IPS-18a (cell line): ENCODE measurements around the gene SNX8.

ENCODE experiments used
- H3K27ac ChIP-seq: one replicate; pipeline ENCODE4 v1.5.1; 2013; ENCODE audit warnings: low read length
- H3K27me3 ChIP-seq: one replicate; pipeline ENCODE4 v1.6.1; 2013; ENCODE audit warnings: mild to moderate bottlenecking, low read length; ENCODE audit not compliant: control insufficient read depth, insufficient read depth
- H3K36me3 ChIP-seq: one replicate; pipeline ENCODE4 v1.6.1; 2013; ENCODE audit warnings: low read depth, low read length; ENCODE audit not compliant: control insufficient read depth
- H3K4me1 ChIP-seq: one replicate; pipeline ENCODE4 v1.6.1; 2013; ENCODE audit warnings: low read depth, low read length; ENCODE audit not compliant: control insufficient read depth
- H3K4me3 ChIP-seq: one replicate; pipeline ENCODE4 v1.5.1; 2013; ENCODE audit warnings: low read length
- H3K9ac ChIP-seq: one replicate; pipeline ENCODE4 v1.6.1; 2013; ENCODE audit warnings: mild to moderate bottlenecking, low read length, moderate library complexity
- H3K9me3 ChIP-seq: one replicate; pipeline ENCODE4 v1.6.1; 2013; ENCODE audit warnings: low read depth, low read length; ENCODE audit not compliant: control insufficient read depth

SNX8 gene

DNA sequence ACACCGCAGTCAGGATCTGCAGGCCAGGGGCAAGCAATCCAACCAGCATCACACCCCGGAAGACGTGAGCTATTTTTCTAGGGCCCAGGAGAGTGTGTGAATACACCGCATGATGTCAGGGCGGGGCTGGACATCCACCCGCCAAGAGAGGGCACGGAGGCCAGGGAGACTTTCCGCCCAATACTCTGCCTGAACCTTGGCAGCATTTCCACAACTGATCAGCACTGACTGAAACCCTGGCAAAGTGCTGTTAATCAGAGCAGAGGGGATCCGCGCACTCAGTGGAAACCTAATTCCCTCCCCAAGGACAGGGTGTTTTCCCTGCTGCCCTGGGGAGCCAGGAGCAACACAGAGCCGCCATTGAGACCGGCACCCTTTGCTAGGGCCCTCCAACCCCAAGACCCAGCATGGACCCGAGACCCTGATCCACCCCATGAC is 89.7 kb downstream of the SNX8 start:
- peaks cover 43% of the 10 kb centered on the region for H3K36me3 ChIP-seq
- no peaks in the 10 kb centered on the region for H3K9me3 ChIP-seq
- H3K9ac ChIP-seq, result no peak overlapping the region
- H3K4me1 ChIP-seq, result no peaks in the 10 kb centered on the region
- no peak overlapping the region for H3K27ac ChIP-seq
- no peak overlapping the region for H3K4me3 ChIP-seq
- H3K27me3 ChIP-seq, result no peaks in the 10 kb centered on the region

DNA sequence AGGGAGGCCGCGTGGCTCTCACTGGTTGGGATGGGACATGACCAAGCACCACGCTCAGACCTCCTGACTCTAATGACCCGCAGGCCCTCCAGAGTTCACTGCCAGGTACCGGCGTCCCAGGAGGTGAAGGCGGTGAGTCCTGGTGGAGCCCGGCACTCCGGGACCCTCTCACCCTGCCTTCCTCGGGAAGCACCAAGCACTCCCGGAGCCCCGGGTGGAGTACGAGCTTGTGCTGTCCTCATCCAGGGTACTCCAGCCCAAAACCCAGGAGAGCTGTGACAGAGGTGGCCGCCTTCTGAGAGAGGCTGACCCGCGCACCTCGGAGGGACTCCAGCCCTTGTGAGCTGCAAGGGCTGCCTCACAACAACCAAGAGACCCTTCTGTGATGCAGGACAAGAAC is 90.9 kb downstream of the SNX8 start:
- Histone ChIP-seq H3K27me3 (no peaks in the 10 kb centered on the region), H3K4me1 (no peaks in the 10 kb centered on the region), H3K36me3 (peaks cover 41% of the 10 kb centered on the region), H3K27ac (no peak overlapping the region), H3K9ac (no peak overlapping the region), H3K9me3 (no peaks in the 10 kb centered on the region), H3K4me3 (no peak overlapping the region)

DNA sequence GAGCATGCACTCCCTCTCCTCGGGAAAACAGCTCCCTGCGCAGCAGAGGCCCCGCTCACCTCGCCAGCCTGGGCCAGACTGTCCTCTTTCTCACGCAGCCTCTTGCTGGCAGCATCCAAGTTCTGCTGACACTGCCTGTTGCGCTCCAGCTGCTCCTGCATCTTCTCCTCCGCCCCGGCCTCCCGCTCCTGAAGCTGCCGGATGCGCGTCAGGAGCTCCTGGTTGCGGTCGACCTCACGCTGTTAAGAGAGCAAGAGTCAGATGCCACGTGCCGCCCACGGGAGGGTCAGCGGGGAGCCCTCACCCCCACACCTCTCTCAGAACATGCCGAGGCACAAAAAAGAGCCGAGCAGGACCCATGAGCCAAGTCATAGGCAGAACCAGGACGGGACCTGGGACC is 91.7 kb downstream of the SNX8 start:
- Histone ChIP-seq H3K9ac (no peak overlapping the region), H3K27me3 (no peaks in the 10 kb centered on the region), H3K9me3 (no peaks in the 10 kb centered on the region), H3K36me3 (peaks cover 49% of the 10 kb centered on the region), H3K4me1 (no peaks in the 10 kb centered on the region), H3K4me3 (no peak overlapping the region), H3K27ac (no peak overlapping the region)

DNA sequence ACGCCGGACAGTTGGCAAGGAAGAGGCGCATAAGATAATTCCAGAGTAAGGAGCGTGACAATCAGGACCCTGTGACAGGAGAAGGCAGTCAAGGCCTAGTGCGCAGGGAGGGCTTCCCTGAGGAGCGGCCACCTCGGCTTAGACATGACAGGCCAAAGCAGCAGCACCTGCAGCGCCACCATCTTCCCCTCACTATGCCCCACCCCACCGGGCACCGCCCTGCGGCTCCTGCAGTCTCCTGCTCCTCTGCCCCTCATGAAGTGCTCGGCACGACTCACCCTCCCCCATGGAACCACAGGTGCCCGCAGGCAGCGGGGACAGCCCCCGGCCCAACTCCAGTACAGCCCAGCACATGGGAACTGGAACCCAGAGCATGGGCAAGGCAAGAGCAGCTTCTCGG is 93.3 kb downstream of the SNX8 start:
- H3K4me3 ChIP-seq, result no peak overlapping the region
- no peak overlapping the region for H3K9ac ChIP-seq
- H3K4me1 ChIP-seq, result no peaks in the 10 kb centered on the region
- H3K9me3 ChIP-seq, result no peaks in the 10 kb centered on the region
- no peak overlapping the region for H3K27ac ChIP-seq
- no peaks in the 10 kb centered on the region for H3K27me3 ChIP-seq
- H3K36me3 ChIP-seq, result peaks cover 54% of the 10 kb centered on the region

DNA sequence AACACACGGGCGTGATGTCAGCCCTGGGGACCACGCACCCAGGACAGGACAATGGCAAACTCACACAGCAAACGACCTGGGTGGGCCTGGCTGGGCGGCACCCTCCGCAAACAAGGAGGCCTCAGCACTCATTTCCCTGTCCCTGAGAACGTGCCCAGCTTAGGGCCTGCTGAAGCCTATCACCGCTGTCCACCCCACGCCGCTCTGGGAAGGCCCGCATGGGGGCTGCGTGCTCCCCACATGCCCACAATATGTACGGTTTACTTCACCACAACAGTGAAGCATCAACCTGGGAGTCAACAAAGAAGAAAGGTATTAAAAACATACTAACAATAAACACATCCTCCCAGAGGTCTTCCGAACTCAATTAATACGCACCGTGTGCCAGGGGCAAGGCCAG is 93.7 kb downstream of the SNX8 start:
- Histone ChIP-seq H3K4me3 (no peak overlapping the region), H3K27ac (no peak overlapping the region), H3K36me3 (peaks cover 55% of the 10 kb centered on the region), H3K27me3 (no peaks in the 10 kb centered on the region), H3K9ac (no peak overlapping the region), H3K9me3 (no peaks in the 10 kb centered on the region), H3K4me1 (no peaks in the 10 kb centered on the region)

DNA sequence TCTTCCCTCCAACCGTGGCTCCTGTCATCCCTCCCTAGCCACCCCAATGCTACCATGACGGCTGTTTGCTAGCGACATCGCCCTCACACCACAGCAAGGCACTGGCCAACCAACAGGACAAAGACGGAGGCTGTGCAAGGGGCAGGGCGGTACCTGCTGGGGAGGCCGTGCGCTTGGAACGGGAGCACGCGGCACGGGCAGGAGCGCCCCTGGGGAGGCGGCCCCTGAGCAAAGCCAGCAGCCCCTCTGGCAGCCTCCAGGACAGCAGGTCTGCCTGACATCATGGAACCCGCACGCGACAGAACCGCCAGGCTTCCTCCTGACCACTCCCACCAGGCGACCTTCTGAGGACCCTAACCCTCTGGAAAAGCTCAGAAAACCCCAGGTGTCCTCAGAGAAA is 94.2 kb downstream of the SNX8 start:
- H3K9ac ChIP-seq, result no peak overlapping the region
- H3K4me1 ChIP-seq, result no peaks in the 10 kb centered on the region
- H3K27ac ChIP-seq, result no peak overlapping the region
- peaks cover 54% of the 10 kb centered on the region for H3K36me3 ChIP-seq
- no peaks in the 10 kb centered on the region for H3K9me3 ChIP-seq
- no peaks in the 10 kb centered on the region for H3K27me3 ChIP-seq
- no peak overlapping the region for H3K4me3 ChIP-seq

DNA sequence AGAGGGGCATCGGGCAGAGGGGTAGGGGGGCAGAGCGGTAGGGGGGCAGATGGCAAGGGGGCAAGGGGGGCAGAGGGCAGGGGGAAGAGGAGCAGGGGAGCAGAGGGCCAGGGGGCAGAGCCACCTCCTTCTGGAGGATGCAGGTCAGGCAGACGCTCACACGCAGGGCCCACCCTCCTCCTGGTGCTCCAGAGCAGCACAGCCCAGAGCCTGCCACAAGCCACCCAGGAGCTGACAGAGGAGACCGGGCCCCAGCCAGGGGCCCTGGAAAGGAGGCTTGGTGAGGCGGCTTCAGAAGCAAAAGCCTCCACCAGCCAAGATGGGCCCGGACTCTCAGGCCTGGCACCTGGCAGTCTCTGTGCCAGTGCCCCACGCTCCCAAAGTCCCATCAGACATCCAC is 94.6 kb downstream of the SNX8 start:
- Histone ChIP-seq H3K36me3 (peaks cover 54% of the 10 kb centered on the region), H3K9ac (no peak overlapping the region), H3K4me3 (no peak overlapping the region)

DNA sequence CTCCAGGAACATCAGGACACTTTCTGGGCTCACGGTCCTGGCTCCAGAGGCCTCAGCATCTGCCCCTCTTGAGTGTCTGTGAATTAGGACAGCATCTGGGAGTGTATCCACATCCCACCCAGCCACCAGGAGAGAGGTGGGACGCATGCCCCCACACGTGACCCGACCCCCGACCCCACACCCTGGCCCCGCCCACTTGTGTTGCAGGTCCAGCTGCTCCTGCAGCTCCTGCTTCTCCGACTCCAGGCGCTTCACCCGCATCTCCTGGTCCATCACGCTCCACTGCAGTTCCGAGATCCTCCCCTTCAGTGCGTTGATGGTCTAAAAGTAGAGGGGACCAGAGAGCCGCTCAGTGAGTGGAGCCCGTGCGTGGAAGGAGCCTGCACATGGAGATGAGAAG is 95.1 kb downstream of the SNX8 start:
- Histone ChIP-seq H3K27ac (no peak overlapping the region), H3K4me3 (no peak overlapping the region), H3K4me1 (no peaks in the 10 kb centered on the region), H3K9me3 (no peaks in the 10 kb centered on the region), H3K9ac (no peak overlapping the region), H3K36me3 (peaks cover 53% of the 10 kb centered on the region), H3K27me3 (no peaks in the 10 kb centered on the region)

More for the DNA sequence above, 94.6 kb downstream of the SNX8 start:
- H3K27me3 ChIP-seq, result no peaks in the 10 kb centered on the region
- H3K9me3 ChIP-seq, result no peaks in the 10 kb centered on the region
- H3K27ac ChIP-seq, result no peak overlapping the region
- H3K4me1 ChIP-seq, result no peaks in the 10 kb centered on the region

DNA sequence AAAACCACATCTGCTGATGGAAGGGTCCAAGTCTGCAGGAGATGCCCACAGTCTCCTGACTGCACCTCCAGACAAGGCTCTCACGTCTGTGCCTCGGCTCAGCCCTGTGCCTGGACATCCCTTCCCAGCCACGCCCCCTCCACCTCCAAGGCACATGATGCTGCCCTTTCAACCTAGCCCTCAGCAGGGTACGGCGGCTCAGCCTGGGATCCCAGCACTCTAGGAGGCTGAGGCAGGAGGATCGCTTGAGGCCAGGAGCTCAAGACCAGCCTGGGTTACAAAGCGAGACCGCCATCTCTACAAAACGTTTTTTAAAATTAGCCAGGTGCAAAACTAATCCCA is 95.8 kb downstream of the SNX8 start:
- no peak overlapping the region for H3K27ac ChIP-seq
- H3K9ac ChIP-seq, result no peak overlapping the region
- peaks cover 54% of the 10 kb centered on the region for H3K36me3 ChIP-seq
- no peaks in the 10 kb centered on the region for H3K9me3 ChIP-seq
- H3K4me3 ChIP-seq, result no peak overlapping the region
- no peaks in the 10 kb centered on the region for H3K27me3 ChIP-seq
- H3K4me1 ChIP-seq, result no peaks in the 10 kb centered on the region

DNA sequence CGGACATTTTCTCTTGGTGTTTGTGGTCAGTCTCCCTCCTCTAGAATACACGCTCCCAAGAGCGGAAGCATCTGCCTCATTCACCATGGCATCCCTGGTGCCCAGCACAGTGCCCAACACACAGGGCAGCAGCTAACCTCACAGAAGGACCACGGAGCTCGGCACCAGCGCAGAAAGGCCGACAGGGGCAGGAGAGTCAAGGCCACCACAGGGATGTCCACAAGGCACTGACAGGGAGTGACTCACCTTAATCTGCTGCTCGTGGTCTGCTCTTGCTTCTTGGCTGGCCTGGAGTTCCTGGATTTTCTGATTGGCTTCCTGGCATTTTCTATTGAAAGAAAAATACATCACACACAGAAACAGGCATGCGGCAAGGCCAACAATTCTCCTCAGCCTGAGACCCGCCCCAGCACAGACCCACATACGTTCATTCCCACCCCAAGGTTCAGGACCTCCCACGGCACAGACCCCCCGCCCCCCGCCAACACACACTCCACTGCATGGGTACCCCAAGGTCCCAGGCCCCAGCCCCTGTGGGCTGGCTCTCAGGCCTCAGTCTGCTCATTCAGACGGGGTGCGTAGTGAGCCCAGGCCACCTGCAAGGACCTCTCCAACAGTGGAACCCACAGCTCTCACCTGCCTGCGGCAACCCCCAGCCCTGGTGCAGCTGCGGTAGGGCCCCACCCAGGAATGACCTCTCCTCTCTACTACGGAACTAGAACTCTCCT is 96.4 kb downstream of the SNX8 start:
- peaks cover 59% of the 10 kb centered on the region for H3K36me3 ChIP-seq
- H3K4me3 ChIP-seq, result no peak overlapping the region
- H3K9ac ChIP-seq, result no peak overlapping the region
- H3K4me1 ChIP-seq, result no peaks in the 10 kb centered on the region
- H3K27ac ChIP-seq, result no peak overlapping the region
- H3K9me3 ChIP-seq, result no peaks in the 10 kb centered on the region
- H3K27me3 ChIP-seq, result no peaks in the 10 kb centered on the region

DNA sequence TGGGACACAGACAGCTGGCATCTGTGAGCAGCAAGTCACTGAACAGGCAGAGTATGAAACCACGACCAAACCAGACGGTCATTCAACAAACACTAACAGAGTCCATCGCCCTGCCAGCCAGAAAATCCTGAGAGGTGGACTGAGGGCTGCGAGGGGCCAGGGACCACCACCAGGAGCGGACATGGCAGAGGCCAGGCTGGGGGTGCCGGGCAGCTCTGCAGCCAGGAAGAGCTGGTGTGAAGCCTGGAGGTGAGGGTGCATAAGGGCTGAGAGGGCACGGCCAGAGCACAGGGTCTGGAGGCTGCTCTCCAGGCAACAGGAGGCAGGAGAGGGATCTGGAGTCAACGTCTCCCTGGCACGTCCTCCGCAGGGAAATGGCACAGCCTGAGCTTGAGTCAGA is 97.0 kb downstream of the SNX8 start:
- H3K27me3 ChIP-seq, result no peaks in the 10 kb centered on the region
- no peak overlapping the region for H3K4me3 ChIP-seq
- H3K36me3 ChIP-seq, result peaks cover 66% of the 10 kb centered on the region
- H3K27ac ChIP-seq, result no peak overlapping the region
- no peaks in the 10 kb centered on the region for H3K4me1 ChIP-seq
- H3K9me3 ChIP-seq, result no peaks in the 10 kb centered on the region
- H3K9ac ChIP-seq, result no peak overlapping the region

DNA sequence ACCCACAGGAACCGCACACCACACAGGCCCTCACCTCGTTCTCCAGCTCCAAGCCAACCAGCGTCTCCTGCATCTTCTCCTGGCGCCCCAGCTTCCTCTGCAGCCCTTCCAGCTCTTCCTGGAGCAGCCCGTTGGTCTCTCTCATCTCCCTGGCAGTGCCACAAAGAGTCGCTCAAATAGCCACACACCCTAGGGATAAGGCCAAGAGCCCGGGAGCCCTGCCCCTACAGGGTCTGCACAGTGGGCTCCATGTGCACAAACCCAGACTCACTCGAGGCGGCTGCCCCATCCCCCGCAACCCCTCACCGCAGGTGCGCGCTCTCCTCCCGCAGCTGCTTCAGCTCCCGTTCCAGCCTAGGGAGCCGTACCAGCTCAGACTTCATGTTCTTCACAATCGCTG is 98.4 kb downstream of the SNX8 start:
- Histone ChIP-seq H3K36me3 (peaks cover 68% of the 10 kb centered on the region), H3K9me3 (no peaks in the 10 kb centered on the region), H3K9ac (no peak overlapping the region), H3K4me1 (no peaks in the 10 kb centered on the region), H3K27me3 (no peaks in the 10 kb centered on the region), H3K4me3 (no peak overlapping the region), H3K27ac (no peak overlapping the region)
